C4-2B (cell line): ENCODE results near the gene GMDS.

Experiments
- CTCF ChIP-seq: fragments of 450-650 bp; conservative IDR thresholded peaks from 2 replicates; pipeline ENCODE4 v1.5.1; 2017; ENCODE audit warnings: mild to moderate bottlenecking
- ZFX ChIP-seq: fragments of 450-650 bp; IDR thresholded peaks from 2 replicates; pipeline ENCODE4 v1.6.1; 2017

DNA sequence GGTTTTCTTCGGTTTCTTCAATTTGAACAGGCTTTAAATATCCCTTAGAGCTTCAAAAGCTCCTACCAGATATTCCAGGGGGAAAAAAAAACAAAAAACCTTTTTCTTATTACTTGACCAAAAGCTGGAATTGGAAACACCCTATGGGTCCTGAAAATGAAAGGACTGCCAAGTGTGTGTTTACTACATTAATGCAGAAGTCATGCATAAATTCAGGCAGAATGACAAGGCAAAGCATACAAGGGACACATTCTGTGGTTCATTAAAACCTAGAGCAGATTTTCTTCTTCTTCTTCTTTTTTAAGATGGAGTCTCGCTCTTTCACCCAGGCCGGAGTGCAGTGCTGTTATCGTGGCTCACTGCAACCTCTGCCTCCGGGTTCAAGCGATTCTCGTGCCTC, 119.1 kb downstream of the GMDS start:
- TF ChIP-seq CTCF (no peak), ZFX (no peak)
